SH-SY5Y (cell line): ENCODE measurements around the gene ZCCHC24.

Experiments used
- GATA2 ChIP-seq: IDR thresholded peaks from 2 replicates; pipeline ENCODE4 v1.6.1; 2011; ENCODE audit warnings: mild to moderate bottlenecking, low read depth, low read length
- GATA3 ChIP-seq: IDR thresholded peaks from 2 replicates; pipeline ENCODE4 v1.6.1; 2011; ENCODE audit warnings: low read depth, mild to moderate bottlenecking, low read length, moderate library complexity

- no peak for TF ChIP-seq GATA2
- TF ChIP-seq GATA3 = no peak
Observed at GRCh38 chr10:79396520-79396919, 48.9 kb downstream of the ZCCHC24 start.
